GM21367 (cell line): ENCODE measurements around the gene GPX2.

Experiments used
- ATAC-seq: cut with Tn5 transposase; IDR thresholded peaks from one replicate; pipeline ENCODE4 v1.9.1; 2021; ENCODE audit not compliant: unreplicated experiment

Gene GPX2

DNA sequence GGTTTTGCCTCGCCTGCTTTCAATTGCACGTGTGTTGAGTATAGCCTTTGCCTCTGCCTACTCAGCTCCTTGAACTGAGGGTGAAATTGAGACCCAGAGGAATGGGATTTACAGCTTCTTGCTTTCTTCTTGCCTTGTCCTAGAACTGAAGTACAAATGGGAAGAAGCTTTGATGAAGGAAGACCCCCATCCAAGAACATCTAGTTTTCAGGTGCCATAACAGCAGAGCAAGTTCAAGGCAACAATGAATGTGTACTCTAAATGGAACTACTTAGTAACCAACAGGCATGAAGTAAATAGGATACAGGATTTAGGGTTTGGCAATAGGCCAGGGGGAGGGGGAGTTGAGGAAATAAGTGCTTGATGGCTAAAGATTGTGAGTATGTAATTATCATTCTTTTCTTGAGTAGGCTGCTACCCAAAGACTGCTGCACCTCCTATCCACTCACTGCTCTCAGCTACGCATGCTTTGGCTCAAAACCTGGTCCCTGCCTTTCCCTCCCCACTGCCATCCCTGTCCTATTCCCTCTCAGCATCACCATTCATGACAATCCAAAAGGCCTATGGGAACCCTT lies 2.1 kb downstream of the GPX2 start:
- ATAC-seq, result no peak

DNA sequence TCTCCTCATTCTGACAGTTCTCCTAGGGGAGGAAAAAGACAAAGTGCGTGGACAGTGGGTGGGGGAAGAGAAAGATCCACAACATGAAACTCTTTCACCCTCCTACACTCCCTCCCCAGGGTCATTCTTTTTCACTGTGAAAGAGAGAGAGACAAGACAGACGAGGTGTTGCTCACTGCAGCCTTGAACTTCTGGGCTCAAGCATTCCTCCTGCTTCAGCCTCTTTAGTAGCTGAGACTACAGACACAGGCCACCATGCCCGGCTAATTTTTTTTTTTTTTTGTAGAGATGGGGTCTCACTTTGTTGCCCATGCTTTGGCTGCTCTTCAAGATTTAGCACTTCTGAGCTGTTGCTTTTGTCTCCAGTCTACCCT lies 2.7 kb downstream of the GPX2 start:
- no peak for ATAC-seq

DNA sequence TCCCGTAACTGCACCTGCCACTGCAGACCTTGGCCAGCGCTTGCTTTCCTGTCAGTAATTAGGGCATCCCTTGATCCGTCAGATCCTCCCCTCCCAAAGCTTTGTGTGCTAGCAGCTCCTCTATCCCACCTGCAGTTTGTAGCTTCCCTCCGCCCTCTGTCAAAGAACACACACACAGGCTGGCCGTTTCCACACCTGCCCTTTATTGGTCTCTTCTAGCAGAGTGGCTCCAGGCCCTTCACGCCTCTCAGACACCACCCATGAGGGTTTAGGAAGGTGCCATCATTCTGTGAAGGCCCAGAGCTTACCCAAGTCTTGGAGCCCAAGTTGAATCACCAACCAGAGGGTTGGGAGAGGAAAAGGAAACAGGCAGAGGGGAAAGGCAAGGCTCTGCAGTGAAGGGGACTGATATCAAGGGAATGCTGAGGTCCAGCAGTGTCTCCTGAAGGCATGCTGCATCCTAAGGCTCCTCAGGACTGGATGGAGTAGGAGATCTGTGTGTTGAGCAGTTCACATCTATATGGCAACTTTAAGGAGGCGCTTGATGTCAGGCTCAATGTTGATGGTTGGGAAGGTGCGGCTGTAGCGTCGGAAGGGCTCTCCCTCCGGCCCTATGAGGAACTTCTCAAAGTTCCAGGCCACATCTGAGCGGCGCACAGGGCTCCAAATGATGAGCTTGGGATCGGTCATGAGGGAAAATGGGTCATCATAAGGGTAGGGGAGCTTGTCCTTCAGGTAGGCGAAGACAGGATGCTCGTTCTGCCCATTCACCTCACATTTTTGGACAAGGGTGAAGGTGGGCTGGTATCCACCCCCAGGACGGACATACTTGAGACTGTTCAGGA lies 3.4 kb downstream of the GPX2 start:
- ATAC-seq, result no peak

DNA sequence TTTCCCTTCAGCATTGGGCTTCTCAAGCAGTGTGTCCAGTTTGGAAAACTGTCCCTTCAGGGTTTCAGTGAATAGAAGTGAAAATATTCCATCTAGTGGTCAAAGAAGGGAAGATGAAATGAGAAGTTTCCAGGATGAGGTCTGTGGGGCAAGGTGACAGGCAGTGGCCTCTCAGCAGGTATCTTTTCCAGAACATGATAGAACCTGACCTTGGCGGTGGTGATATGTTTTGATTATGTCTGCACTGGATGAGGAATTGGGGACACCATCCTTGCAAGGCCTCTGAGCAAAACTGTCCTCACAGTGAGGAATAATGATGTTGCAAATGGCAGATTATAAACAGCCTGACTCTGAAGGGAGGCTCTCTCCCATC lies 4.7 kb downstream of the GPX2 start:
- ATAC-seq, result no peak

DNA sequence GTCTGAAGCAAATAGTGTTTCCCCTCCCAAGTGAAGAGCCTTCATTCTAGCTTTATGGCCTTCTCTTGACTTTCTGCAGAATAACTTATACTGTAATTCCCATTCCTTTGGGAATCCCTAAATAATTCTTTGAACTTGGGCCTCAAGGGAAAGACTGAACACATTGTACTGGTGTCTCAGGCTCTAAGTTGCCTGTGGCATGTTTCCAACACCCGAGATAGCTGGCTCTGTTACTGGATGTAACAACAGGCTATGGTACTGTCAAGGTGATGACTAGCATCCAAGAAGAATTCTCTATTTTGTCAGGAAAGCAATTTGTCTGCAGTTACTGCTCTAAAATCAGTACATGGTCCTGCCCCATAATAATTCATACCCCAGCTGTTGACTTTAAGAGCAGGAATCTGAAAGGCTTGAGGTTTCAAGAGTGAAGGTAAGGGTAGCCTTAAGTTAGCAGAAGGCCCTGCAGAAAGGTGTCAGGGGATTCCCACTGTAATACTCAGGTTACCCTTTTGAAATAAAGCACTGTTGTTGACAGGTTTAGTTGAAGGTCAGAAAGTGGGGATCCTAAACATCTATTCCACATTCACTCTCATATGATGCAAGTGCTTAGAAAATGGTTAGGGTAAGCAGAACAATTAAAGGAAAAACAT lies 5.2 kb downstream of the GPX2 start:
- ATAC-seq, result no peak

DNA sequence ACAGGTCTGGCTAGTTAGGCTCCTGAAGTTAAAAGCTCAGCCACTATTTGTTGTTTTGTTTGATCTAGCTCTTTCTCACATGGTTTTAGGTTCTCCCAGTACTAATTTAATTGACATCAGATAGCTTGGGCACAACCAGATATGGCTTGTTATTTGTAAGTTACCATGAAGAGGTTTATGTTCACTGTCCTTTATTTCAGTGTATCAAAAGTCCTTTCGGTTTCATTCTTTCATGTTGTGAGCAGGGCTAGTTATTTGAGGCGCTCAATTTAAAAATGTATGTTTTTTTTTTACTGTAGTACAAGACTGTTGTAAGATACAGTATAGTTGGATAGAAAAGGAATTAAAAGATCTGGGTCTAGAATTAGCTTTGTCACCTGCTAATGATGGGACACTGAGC lies 7.0 kb downstream of the GPX2 start:
- no peak for ATAC-seq

DNA sequence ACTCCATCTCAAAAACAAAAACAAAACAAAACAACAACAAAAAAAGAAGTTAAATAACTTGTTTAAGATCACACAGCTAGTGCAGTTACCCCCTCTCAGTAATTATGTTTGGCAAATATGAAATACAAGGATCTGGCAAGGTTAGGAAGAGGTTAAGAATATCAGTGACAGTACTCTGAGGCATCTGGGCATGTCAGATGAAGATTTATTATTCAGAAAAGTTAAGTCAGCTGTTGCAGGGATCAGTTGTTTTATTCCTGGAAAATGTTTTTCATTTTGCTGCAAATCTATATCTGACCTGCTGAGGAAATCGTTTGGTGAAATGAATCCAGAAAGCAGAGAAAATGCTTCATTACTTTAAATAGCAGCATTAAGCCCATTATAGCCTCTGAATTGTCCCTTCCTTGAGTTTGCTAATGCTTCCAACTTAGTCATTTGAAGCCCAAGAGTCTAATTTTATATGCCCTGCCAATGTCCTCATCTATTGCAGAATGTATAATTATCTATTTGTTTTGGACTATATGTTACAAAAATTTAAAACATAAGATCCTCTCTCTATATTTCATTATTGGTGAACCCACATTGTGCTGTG lies 8.1 kb downstream of the GPX2 start:
- ATAC-seq, result no peak

DNA sequence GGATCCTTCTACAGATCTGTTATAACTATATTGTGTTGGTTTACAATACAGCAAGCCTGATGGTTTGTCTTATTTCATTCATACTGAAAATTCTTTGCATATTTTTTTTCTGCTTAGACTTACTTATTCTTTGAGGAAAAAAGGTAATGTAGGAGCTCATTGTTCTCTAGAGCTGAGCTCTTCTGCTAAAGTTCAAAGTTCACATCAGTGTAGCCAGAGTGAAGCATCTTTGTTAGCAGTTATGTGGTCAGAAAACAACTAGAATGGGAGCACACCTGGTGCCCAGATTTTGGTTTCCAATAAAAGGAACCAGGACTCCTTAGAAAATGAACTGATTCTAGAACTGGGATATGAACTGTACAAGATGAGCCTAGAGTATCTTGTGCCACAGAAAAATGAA lies 10.3 kb downstream of the GPX2 start:
- ATAC-seq, result no peak

DNA sequence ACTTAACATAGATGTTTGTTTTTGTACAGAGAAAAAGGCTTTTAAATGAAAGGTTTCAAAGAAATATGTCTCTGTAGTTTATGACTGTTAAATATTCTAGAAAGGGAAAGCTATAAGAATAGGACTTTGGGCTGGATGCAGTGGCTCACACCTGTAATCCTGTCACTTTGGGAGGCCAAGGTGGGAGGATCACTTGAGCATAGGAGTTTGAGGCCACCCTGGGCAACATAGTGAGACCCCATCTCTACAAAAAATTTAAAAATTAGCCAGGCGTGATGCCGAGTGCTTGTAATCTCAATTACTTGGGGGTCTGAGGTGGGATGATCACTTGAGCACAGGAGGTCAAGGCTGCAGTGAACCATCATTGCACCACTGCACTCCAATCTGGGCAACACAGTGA lies 11.4 kb downstream of the GPX2 start:
- ATAC-seq, result no peak

DNA sequence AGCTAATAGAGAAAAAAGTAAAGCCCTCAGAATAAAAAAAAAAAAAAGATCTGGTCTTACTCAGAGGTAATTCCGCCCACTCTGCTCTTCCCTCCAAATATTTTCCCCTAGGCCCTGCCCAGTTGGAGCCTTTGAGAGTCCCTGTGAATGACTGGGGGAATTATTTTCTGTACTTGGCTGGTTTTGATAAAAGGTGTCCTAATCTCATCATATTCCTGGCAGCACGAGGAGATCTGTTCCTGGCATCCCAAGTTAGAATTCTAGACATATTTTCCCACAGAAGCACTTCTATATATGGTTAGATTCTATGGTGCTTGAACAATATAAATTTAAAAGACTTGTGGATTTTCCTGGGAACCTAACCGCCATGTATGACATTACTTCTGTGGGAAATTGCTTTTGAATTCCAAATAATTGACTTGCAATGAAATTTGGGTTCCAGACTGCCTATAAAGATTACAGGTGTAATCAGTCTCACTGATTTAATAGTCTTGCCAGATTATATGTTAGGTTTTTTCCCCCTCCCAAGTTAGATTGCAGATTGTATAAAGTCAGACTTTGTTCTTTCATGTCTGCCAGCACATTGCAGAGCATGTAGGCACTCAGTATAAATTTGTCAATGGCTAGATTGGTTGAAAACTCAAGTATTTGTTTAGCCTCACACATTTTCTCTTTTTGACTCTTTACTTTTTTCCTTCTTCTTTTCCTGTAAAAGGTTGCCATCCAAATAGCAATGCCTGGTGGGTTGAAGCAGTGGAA lies 12.3 kb downstream of the GPX2 start:
- ATAC-seq, result no peak

DNA sequence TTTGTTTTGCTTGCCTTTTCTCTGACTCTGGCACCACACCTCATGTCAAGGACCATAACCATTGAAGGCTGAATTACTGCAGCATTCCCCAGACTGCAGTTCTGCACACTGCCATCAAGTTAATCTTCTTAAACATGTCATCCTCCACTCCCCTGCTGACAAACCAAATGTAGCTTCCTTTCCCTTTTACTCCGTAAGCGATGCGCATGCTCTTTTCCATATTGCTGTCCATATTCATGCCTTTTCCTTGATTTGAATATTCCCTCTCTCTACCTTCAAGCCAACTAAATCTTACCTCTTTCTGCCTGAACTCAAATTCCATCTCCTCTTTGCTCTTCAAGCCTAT lies 13.6 kb downstream of the GPX2 start:
- ATAC-seq, result no peak

DNA sequence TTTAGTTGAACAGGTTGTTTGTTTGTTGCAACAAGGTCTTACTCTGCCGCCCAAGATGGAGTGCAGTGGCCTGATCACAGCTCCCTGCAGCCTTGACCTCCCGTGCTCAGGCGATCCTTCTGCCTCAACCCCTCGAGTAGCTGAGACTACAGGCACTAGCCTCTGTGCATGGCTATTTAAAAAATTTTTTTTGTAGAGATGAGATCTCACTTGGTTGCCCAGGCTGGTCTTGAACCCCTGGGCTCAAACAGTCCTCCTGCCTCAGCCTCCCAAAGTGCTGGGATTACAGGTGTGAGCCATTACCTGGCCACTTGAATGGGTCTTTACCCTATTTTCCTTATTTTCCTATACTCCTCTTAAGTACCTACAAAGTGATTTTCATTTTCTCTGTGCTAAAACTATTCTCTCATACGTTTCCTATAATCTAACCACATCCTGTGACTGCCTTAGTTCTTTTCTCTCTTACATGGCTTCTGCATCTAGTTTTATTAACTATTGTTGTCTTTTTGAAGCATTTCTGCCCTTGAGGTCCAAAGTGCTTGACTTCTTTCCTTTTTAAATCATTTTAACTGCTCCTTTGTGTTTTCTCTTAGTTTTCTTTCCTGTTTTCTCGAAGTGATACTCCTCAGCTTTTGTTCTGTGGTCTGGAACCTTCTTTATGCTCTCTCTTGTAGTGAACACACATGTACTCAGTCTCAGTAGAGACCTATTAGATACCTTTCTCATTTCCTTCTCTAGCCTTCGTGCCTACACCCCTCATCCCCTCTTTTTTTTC lies 14.1 kb downstream of the GPX2 start:
- ATAC-seq, result peak; percentile 74

DNA sequence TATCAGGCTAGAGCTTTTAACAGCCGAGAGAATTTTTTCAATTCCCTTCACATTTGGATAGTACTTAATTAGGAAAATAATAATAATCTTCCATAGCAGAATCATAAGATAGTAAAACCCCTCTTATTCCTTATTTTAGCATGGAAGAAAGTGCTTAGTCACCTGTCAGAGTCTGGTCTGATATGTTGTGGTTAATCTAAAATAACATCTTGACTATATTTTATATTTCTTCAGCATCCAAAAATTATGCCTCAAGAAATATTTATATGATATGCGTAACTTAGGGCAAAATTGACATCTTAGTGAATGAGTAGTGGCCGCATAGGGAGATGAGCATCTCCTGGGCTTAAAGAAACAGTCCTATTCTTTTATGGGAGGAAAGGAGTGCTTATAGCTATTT lies 15.5 kb downstream of the GPX2 start:
- no peak for ATAC-seq

DNA sequence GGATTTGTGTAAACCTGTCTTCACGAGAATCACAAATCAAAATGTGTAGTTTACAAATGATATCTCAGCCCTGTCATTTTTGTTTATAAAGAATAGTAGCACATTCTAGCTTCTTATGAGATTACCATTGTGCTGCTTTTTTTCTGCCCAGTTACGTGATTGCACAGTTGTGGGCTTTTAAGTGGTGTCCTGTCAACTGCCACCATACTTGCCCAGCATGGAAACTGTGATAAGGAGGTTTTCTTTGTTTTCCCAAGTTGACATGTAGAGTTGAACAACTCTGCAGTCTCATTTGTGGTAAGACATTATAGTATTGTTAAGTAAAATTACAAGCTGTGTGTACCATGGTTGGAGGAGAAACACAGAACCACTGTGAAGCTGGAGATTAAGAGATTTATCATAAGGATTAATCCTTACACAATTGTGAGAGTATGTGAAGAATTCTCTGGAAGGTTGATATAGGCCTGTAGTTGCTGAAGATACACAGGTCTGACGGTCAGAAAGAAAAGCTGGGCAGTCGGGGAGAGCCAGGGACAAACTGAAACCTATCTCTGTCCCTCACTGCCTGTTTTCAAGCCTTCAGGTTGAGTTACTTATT lies 16.0 kb downstream of the GPX2 start:
- no peak for ATAC-seq

DNA sequence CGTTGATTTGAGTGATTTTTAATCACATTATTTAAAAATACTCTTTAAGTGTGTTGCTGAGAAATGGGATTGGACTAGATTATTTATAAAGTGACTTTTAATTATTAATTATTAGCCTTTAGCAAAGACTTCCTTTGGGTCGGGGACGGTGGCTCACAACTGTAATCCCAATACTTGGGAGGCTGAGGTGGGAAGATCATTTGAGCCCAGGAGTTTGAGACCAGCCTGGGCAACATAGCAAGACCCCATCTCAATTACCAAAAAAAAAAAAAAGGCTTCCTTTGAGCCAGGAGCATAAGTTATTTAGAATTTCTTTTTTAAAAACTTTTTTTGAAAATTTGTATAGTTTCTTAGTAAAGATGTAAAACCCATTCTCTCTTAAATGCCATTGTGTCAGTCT lies 19.5 kb downstream of the GPX2 start:
- no peak for ATAC-seq

DNA sequence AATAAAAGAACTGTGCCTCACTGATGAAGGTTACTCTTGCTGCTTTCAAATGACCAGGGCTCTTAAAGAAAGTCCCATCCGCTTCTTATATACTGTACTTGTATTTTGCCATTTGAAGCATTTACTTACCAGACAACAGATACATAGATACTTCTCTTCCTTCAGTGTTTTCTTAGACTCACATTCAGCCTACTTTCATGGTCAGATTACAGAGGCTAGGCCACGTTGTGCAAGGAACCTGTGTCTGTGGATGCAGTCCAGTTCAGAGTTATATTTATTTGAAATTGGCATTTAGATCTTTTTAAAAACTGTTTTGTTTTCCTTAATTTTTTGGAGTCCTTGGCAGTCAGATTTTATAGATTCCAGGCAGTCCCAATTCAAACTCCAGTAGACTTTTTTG lies 22.1 kb downstream of the GPX2 start:
- no peak for ATAC-seq

DNA sequence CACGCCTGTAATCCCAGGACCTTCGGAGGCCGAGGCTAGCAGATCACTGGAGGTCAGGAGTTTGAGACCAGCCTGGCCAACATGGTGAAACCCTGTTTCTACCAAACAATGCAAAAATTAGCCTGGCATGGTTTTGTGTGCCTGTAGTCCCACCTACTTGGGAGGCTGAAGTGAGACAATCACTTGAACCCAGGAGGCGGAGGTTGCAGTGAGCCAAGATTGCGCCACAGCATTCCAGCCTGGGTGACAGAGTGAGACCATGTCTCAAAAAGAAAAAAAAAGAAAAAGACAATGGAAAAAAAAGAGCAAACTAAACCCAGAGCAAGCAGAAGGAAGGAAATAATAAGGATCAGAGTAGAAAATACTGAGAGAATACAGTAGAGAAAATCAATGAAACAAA lies 22.9 kb downstream of the GPX2 start:
- no peak for ATAC-seq

DNA sequence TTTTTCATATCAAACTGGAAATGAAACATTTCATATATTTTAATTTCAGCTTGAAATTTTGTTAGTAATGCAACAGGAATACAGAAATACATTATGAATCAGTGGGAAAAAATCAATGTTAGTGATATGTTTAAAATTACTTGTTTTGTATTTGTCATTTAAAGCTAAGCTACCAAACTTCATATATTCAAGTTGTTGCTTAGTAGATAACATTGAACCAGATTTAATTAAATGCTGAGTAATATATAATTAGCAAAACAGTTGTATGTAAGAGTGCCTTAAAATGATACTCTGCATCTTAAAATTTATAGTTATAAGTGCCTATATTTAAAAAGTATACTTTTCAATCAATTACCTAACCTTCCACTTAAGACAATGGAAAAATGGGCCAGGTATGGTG lies 23.3 kb downstream of the GPX2 start:
- ATAC-seq, result no peak

DNA sequence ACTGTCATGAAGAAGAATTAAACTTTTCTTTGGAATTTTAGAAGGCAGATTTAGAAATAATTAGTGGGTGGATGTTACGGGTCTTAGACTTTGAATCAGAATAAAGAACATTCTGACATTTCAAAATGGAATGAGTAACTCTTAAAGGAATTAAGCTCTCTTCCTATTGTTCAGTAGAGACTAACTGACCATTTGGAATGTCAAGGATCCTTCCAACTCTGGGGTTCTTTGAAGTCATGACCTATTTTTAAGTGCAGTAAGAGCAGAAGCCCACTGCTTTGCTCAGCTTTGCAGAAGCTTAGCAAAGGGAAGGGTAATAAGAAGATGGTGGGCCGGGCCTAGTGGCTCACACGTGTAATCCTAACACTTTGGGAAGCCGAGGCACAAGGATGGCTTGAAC lies 24.3 kb downstream of the GPX2 start:
- ATAC-seq, result no peak

DNA sequence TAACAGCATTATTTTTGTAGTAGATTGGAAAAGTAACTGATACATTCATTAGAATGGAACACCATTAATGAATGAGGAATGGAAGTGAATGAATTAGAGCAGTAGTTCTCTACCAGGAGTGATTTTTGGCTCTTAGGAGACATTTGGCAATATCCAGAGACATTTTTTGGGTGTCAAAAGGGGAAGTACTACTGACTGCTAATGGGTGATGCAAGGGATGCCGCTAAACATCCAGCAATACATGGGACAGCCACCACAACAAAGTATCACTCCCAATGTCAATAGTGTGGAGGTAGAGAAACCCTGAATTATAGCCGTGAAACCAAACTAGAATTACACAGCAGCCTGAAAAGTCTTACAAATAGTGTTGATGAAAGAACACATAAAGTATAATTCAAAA lies 26.7 kb downstream of the GPX2 start:
- ATAC-seq, result no peak
